ENCODE results near the gene HIPK3. TPM values are rescaled to one million over a fixed set of nuclear protein-coding genes. Genes with fewer than 3 reads are reported as not detected.
A peak's percentile ranks its signal among the peaks of the same experiment; 100 is the strongest.
"Not testable (repeated sequence)": the region's sequence is repeated elsewhere in the genome, so short reads cannot be mapped to it uniquely, and the experiment has no call there.

HIPK3 gene
- total and polyA plus RNA-seq, 8 donors = 43.1 to 126 (median 50.5) TPM

DNA sequence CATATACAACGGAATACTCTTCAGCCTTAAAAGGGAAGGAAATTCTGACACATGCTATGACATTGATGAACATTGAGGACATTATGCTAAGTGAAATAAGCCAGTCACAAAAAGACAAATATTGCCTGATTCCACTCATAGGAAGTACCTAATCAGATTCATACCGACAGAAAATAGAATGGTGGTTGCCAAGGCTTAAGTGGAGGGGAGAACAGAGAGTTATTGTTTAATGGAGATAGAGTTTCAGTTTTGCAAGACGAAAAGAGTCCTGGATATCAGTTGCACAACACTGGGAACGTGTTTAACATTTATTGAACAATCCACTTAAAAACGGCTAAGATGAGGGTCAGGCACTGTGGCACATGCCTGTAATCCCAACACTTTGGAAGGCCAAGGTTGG lies 45.6 kb upstream of the HIPK3 start:
- DNase-seq (peak in 1 of 4 donors; percentile 26), ATAC-seq (peak; percentile 63)
- peaks cover 0 to 5% of the 10 kb centered on the region in 2 donors for H3K27me3 ChIP-seq
- no peaks in the 10 kb centered on the region for H3K9me3 ChIP-seq
- intact Hi-C loops (cut with DNase I) = no loop called here
- no peaks in the 10 kb centered on the region for H3K36me3 ChIP-seq
- peaks cover 8 to 57% of the 10 kb centered on the region in 2 donors for H3K4me1 ChIP-seq
- TF ChIP-seq, protein P1, sequence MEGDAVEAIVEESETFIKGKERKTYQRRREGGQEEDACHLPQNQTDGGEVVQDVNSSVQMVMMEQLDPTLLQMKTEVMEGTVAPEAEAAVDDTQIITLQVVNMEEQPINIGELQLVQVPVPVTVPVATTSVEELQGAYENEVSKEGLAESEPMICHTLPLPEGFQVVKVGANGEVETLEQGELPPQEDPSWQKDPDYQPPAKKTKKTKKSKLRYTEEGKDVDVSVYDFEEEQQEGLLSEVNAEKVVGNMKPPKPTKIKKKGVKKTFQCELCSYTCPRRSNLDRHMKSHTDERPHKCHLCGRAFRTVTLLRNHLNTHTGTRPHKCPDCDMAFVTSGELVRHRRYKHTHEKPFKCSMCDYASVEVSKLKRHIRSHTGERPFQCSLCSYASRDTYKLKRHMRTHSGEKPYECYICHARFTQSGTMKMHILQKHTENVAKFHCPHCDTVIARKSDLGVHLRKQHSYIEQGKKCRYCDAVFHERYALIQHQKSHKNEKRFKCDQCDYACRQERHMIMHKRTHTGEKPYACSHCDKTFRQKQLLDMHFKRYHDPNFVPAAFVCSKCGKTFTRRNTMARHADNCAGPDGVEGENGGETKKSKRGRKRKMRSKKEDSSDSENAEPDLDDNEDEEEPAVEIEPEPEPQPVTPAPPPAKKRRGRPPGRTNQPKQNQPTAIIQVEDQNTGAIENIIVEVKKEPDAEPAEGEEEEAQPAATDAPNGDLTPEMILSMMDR (IDR thresholded peaks at IDR 0.05) = no peak
- peak overlapping the region in 1 of 2 donors; percentile 82 for H3K27ac ChIP-seq
- no peak overlapping the region for H3K4me3 ChIP-seq

DNA sequence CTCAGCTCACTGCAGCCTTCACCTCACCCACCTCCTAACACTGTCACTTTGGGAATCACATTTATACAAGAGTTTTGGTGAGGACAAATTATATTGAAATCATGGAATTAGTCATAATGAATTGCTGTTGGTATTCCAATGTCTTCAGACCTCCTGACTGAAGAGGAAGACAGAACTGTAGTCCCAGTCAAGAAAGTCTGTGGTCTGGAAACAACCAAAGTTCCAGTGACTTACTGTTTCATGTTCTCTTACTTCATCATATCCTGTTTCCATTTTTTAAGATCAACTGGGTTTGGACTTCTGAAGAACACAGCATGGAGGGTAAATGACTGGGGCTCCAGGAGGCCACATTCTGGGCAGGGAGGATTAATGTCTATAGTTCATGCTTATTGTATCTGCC lies 43.0 kb upstream of the HIPK3 start:
- H3K36me3 ChIP-seq = no peaks in the 10 kb centered on the region
- no peaks in the 10 kb centered on the region for H3K9me3 ChIP-seq
- intact Hi-C loops (cut with DNase I) = no loop called here
- no peak for DNase-seq
- H3K4me3 ChIP-seq = no peak overlapping the region
- peaks cover 0 to 48% of the 10 kb centered on the region in 2 donors for H3K4me1 ChIP-seq
- ATAC-seq = peak; percentile 42
- peak overlapping the region in 1 of 2 donors; percentile 55 for H3K27ac ChIP-seq
- peaks cover 0 to 5% of the 10 kb centered on the region in 2 donors for H3K27me3 ChIP-seq
- TF ChIP-seq, protein P1 (IDR thresholded peaks at IDR 0.05) = no peak

DNA sequence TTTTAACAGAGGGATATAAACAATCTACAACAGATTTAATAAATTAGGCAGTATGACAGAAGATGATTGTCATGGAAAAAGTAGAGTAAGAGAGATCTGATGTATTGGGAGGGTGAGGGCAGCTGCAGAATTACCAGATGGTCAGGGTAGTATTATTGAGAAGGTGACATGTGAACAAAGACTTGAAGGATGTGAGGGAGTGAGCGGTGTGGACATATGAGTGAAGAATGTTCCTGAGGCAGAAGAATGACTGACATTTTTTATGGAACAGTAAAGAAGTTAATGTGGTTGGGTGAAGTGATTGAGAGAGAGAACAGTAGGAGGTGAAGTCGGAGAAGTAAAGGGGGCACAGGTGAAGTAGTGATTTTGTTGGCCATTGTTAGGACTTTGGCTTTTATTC lies 42.4 kb upstream of the HIPK3 start:
- ATAC-seq (no peak), DNase-seq (no peak)
- Histone ChIP-seq H3K27ac (peak overlapping the region in 1 of 2 donors; percentile 55), H3K36me3 (no peaks in the 10 kb centered on the region), H3K27me3 (peaks cover 0 to 5% of the 10 kb centered on the region in 2 donors), H3K9me3 (no peaks in the 10 kb centered on the region), H3K4me1 (peaks cover 0 to 45% of the 10 kb centered on the region in 2 donors), H3K4me3 (no peak overlapping the region)
- intact Hi-C loops (cut with DNase I) = no loop called here
- TF ChIP-seq, protein P1 (IDR thresholded peaks at IDR 0.05) = no peak

DNA sequence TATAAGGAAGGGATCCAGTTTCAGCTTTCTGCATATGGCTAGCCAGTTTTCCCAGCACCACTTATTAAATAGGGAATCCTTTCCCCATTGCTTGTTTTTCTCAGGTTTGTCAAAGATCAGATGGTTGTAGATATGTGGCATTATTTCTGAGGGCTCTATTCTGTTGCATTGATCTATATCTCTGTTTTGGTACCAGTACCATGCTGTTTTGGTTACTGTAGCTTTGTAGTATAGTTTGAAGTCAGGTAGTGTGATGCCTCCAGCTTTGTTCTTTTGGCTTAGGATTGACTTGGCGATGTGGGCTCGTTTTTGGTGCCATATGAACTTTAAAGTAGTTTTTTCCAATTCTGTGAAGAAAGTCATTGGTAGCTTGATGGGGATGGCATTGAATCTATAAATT lies 40.5 kb upstream of the HIPK3 start:
- H3K4me1 ChIP-seq = peaks cover 0 to 31% of the 10 kb centered on the region in 2 donors
- H3K27me3 ChIP-seq; ATAC-seq; H3K27ac ChIP-seq; H3K4me3 ChIP-seq; DNase-seq; intact Hi-C loops (cut with DNase I); H3K36me3 ChIP-seq; H3K9me3 ChIP-seq: not testable (repeated sequence)

DNA sequence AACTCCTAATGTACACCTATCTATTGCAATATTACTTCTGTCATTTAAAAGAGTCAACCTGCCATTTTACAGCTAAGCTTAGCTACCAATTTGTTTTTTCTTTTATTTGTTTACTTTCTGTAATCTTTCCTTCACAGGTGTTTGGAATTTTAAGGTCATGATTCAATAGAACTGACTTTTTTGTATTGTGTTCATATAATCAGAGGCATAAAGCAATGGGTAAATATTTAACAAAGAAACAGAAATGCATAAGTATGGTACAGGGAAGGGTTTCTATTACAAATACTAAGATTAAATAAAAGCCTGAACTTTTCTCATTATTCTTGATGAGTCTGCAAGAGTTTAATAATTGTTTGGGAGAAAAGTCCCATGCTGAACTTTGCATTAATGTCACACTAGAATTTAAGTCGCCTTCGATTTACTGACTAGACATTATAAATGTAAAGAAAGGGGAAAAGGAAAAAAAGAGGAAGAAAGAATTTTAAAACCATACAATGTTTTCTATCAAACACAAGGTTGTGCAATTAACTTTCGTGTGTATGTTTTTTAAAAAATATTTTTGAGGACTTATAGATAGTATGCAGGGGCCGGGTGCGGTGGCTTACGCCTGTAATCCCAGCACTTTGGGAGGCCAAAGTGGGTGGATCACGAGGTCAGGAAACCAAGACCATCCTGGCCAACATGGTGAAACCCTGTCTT lies 35.0 kb upstream of the HIPK3 start:
- no peak overlapping the region for H3K4me3 ChIP-seq
- peaks cover 0 to 2% of the 10 kb centered on the region in 2 donors for H3K4me1 ChIP-seq
- TF ChIP-seq, protein P1 (IDR thresholded peaks at IDR 0.05) = no peak
- no peaks in the 10 kb centered on the region for H3K9me3 ChIP-seq
- intact Hi-C loops (cut with DNase I) = no loop called here
- H3K36me3 ChIP-seq = no peaks in the 10 kb centered on the region
- no peak for DNase-seq
- H3K27me3 ChIP-seq = no peaks in the 10 kb centered on the region
- ATAC-seq = no peak
- H3K27ac ChIP-seq = no peak overlapping the region

DNA sequence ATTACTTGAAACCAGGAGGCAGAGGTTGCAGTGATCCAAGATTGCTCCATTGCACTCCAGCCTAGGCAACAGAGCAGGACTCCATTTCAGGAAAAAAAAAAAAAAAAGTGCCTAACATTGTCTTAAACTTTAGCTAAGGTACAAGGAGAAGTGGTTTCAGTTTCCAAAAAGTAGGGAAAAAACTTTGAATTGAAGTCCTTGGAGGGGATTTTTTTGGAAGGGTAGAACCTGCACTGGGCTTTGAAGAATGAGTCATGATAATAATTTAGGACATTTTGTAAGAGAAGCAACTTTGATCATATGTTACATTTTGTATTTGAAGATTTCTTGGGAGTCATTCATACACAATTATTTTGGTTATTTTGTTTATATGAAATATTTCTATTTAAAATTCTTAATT lies 31.8 kb upstream of the HIPK3 start:
- no peaks in the 10 kb centered on the region for H3K27me3 ChIP-seq

More for the DNA sequence above, 31.8 kb upstream of the HIPK3 start:
- DNase-seq (no peak), ATAC-seq (no peak)
- no peak overlapping the region for H3K4me3 ChIP-seq
- TF ChIP-seq, protein P1 (IDR thresholded peaks at IDR 0.05) = no peak
- no peaks in the 10 kb centered on the region for H3K9me3 ChIP-seq
- peaks cover 0 to 15% of the 10 kb centered on the region in 2 donors for H3K4me1 ChIP-seq
- intact Hi-C loops (cut with DNase I) = no loop called here
- H3K36me3 ChIP-seq = no peaks in the 10 kb centered on the region
- H3K27ac ChIP-seq = no peak overlapping the region
